K562 (cell line): ENCODE results near the gene LSP1.

ENCODE experiments used
- CREB1 ChIP-seq, 2 experiments: sonication (generic) in 1 of 2; formaldehyde crosslinking in 1 of 2; IDR thresholded peaks; 2 replicates each; pipeline versions ENCODE4 v1.6.1 to v1.8.0; 2012 to 2022; ENCODE audit warnings: inconsistent platforms in 1 of 2, mild to moderate bottlenecking in 1 of 2, missing genetic modification reagents in 1 of 2, moderate library complexity in 1 of 2
- DMBX1 ChIP-seq: fragments of 250-450 bp; sonication (Bioruptor Pico); IDR thresholded peaks from 2 replicates; pipeline ENCODE4 v1.8.0; 2022; ENCODE audit warnings: inconsistent platforms, mild to moderate bottlenecking, moderate library complexity, borderline replicate concordance
- NR1H2 ChIP-seq: sonication (generic); formaldehyde crosslinking; IDR thresholded peaks from 2 replicates; pipeline ENCODE4 v1.4.0; 2020; ENCODE audit warnings: mild to moderate bottlenecking, missing genetic modification reagents
- POLR2G ChIP-seq: fragments of 200-400 bp; formaldehyde crosslinking; IDR thresholded peaks from 2 replicates; pipeline ENCODE4 v1.6.1; 2017; ENCODE audit warnings: low read depth, mild to moderate bottlenecking, antibody characterized with exemption, low read length, moderate library complexity
- TF ChIP-seq, protein P1 (sequence below), 2 experiments: IDR thresholded peaks in 1 of 2; conservative IDR thresholded peaks in 1 of 2; 2 replicates each; pipeline ENCODE4 v1.6.1; 2016; ENCODE audit warnings: low read depth in 2 of 2, mild to moderate bottlenecking in 1 of 2, missing compliant biosample characterization in 1 of 2, missing genetic modification characterization in 1 of 2, moderate library complexity in 1 of 2

DNA sequence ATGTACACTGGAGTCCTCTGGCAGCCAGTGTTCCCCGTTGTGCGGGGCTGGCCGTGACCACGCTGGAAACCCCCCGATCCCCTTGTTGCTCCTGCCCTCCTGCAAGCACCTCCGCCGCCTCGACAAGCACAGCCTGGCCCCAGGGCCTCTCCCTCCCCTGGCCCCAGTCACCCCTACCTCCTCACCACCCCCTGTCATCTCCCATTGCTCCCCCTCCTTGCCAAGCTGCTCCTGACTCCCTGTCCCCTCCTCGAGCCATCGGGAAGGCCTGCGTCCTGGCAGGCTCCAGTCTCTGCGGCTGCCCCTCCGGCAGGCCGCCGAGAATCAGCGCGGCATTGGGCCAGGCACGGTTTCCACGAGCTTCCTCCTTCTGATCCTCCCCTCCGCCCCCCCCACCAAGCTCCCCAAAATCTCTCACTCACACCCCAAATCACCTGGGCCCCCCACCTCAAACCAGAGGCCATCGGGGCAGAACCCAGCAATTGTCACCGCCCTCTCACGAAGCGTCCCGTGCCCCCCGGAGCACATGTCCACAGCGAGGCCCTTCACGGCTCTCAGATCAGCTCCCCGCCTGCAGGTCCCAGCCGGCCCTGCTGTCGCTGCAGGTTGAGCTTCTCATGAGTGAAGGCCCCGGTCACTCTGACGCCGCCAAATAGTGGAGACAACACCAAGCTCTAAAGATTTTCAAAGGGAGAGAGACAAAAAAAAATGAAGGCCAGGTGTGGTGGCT, 5.7 kb upstream of the LSP1 start:
- TF ChIP-seq DMBX1 (CRISPR knock-in tag) (no peak), CREB1 (IDR thresholded peaks at IDR 0.05) (no peak), CREB1 (CRISPR knock-in tag; IDR thresholded peaks at IDR 0.05) (no peak), POLR2G (no peak), NR1H2 (CRISPR knock-in tag) (no peak)
- TF ChIP-seq, protein P1, sequence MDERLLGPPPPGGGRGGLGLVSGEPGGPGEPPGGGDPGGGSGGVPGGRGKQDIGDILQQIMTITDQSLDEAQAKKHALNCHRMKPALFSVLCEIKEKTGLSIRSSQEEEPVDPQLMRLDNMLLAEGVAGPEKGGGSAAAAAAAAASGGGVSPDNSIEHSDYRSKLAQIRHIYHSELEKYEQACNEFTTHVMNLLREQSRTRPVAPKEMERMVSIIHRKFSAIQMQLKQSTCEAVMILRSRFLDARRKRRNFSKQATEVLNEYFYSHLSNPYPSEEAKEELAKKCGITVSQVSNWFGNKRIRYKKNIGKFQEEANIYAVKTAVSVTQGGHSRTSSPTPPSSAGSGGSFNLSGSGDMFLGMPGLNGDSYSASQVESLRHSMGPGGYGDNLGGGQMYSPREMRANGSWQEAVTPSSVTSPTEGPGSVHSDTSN (CRISPR knock-in tag; IDR thresholded peaks at IDR 0.05; ENCODE audit: low read depth) = no peak
- TF ChIP-seq, protein P1 (tag; conservative IDR thresholded peaks at IDR 0.05; ENCODE audit: low read depth) = no peak
